H1 (cell line): ENCODE results near the gene GINS2. TPM values are rescaled to one million over a fixed set of nuclear protein-coding genes. Genes with fewer than 3 reads are reported as not detected.

Experiments
- JUND ChIP-seq: IDR thresholded peaks from 2 replicates; pipeline ENCODE4 v1.6.1; 2011; ENCODE audit warnings: mild to moderate bottlenecking, improper control_type of control experiment, low read length
- KDM4A ChIP-seq: IDR thresholded peaks from one replicate; pipeline ENCODE4 v1.7.1; 2012; ENCODE audit warnings: low read depth, mild to moderate bottlenecking, moderate library complexity, low read length, inconsistent platforms; ENCODE audit not compliant: severe bottlenecking
- MAX ChIP-seq: IDR thresholded peaks from 2 replicates; pipeline ENCODE4 v1.6.1; 2012; ENCODE audit warnings: inconsistent platforms
- RBBP5 ChIP-seq: IDR thresholded peaks from 2 replicates; pipeline ENCODE4 v1.7.1; 2012; ENCODE audit warnings: low read depth, mild to moderate bottlenecking, inconsistent platforms, low read length, moderate library complexity, borderline replicate concordance
- SP4 ChIP-seq: IDR thresholded peaks from 2 replicates; pipeline ENCODE4 v1.6.1; 2012; ENCODE audit warnings: low read length, inconsistent platforms
- polyA plus RNA-seq, 7 experiments: library from polyadenylated mRNA; depleted of rRNA in 3 of 7; stranded (reverse) in 5 of 7; unstranded in 2 of 7; fragments of >200 nt in 5 of 7; fragments of 200-250 nt in 2 of 7; gene quantifications; 1 replicate in 5 of 7; 2 replicates in 1 of 7; 4 replicates in 1 of 7; pipeline versions ENCODE4 v1.2.1 to v1.2.3, GENCODE V29; 2011 to 2013; ENCODE audit warnings: missing spikeins in 2 of 7, mixed read lengths in 2 of 7
- total RNA-seq: library from RNA; stranded (reverse); fragmentation: NEBNext Ultra II Directional; extraction: Animal tissue kit (Norgen Biotek cat#: 25700); gene quantifications from 2 replicates; pipeline ENCODE4 v1.2.1, GENCODE V29; 2021

Gene GINS2
- total and polyA plus RNA-seq, 2 of the 8 experiments (the other 6 are each of a cell fraction or from before 2014, with no cell fraction given) = 29.4 to 59.1 TPM

- TF ChIP-seq RBBP5 (no peak), SP4 (no peak), JUND (no peak), KDM4A (no peak), MAX (no peak)
Measured at GRCh38 chr16:85668676-85669424, 19.9 kb downstream of the GINS2 start (continued).
